GM12878 (cell line): ENCODE data around the gene PLXNC1. TPM values are rescaled to one million over a fixed set of nuclear protein-coding genes. Genes with fewer than 3 reads are reported as not detected.
A peak's percentile ranks its signal among the peaks of the same experiment; 100 is the strongest.

Experiments
- BCL11A ChIP-seq: IDR thresholded peaks from 2 replicates; pipeline ENCODE4 v1.6.1; 2011; ENCODE audit warnings: low read depth, low read length
- CBFB ChIP-seq: IDR thresholded peaks from 2 replicates; pipeline ENCODE4 v1.6.1; 2016; ENCODE audit warnings: antibody characterized with exemption, low read depth
- CBX3 ChIP-seq: fragments of 200-600 bp; sonication (generic); IDR thresholded peaks from 2 replicates; pipeline ENCODE4 v1.6.1; 2016; ENCODE audit warnings: low read depth, borderline replicate concordance
- CBX5 ChIP-seq: sonication (generic); IDR thresholded peaks from 2 replicates; pipeline ENCODE4 v1.6.1; 2016; ENCODE audit warnings: low read depth, moderate library complexity, mild to moderate bottlenecking, inconsistent platforms
- CUX1 ChIP-seq: IDR thresholded peaks from 2 replicates; pipeline ENCODE4 v1.6.1; 2012; ENCODE audit warnings: improper control_type of control experiment, low read depth, low read length; ENCODE audit not compliant: insufficient replicate concordance
- DPF2 ChIP-seq: fragments of 450-650 bp; IDR thresholded peaks from 2 replicates; pipeline ENCODE4 v1.6.1; 2017; ENCODE audit warnings: mild to moderate bottlenecking
- E2F4 ChIP-seq: IDR thresholded peaks from 2 replicates; pipeline ENCODE4 v1.6.1; 2012; ENCODE audit warnings: low read depth, low read length, improper control_type of control experiment
- KDM1A ChIP-seq: fragments of 200-600 bp; sonication (generic); IDR thresholded peaks from 2 replicates; pipeline ENCODE4 v1.6.1; 2016; ENCODE audit warnings: borderline replicate concordance
- NBN ChIP-seq: fragments of 450-650 bp; IDR thresholded peaks from 2 replicates; pipeline ENCODE4 v1.6.1; 2016
- RAD21 ChIP-seq: IDR thresholded peaks from 2 replicates; pipeline ENCODE4 v1.6.1; 2011; ENCODE audit warnings: mild to moderate bottlenecking, low read depth, low read length, moderate library complexity; ENCODE audit not compliant: insufficient read depth
- REST ChIP-seq: IDR thresholded peaks from 2 replicates; pipeline ENCODE4 v1.6.1; 2012; ENCODE audit warnings: mild to moderate bottlenecking, low read depth, low read length
- RFX5 ChIP-seq: IDR thresholded peaks from 2 replicates; pipeline ENCODE4 v1.6.1; 2011; ENCODE audit warnings: low read depth, low read length, improper control_type of control experiment
- SMAD5 ChIP-seq: IDR thresholded peaks from 2 replicates; pipeline ENCODE4 v1.6.1; 2016; ENCODE audit warnings: antibody characterized with exemption, low read depth
- SUPT20H ChIP-seq: IDR thresholded peaks from 2 replicates; pipeline ENCODE4 v1.6.1; 2011; ENCODE audit warnings: low read depth, mild to moderate bottlenecking, low read length, moderate library complexity, borderline replicate concordance; ENCODE audit not compliant: control insufficient read depth
- TAF1 ChIP-seq: IDR thresholded peaks from 2 replicates; pipeline ENCODE4 v1.6.1; 2011; ENCODE audit warnings: mild to moderate bottlenecking, low read depth, low read length, borderline replicate concordance
- TCF12 ChIP-seq: IDR thresholded peaks from 2 replicates; pipeline ENCODE4 v1.6.1; 2011; ENCODE audit warnings: low read depth, mild to moderate bottlenecking, low read length
- TCF3 ChIP-seq: IDR thresholded peaks from 2 replicates; pipeline ENCODE4 v1.6.1; 2012; ENCODE audit warnings: low read depth, mild to moderate bottlenecking, low read length, borderline replicate concordance; ENCODE audit not compliant: insufficient read depth
- ZBED1 ChIP-seq: IDR thresholded peaks from 2 replicates; pipeline ENCODE4 v1.6.1; 2016; ENCODE audit warnings: borderline replicate concordance
- polyA plus RNA-seq, 11 experiments: library from polyadenylated mRNA; depleted of rRNA in 4 of 11; unstranded in 6 of 11; stranded (reverse) in 5 of 11; fragments of >200 nt; fragmentation: Nextera tagmentation in 4 of 11; fragmentation: Illumina TruSeq in 1 of 11; extraction: Ambion mirVana in 4 of 11; extraction: Trizol in 1 of 11; gene quantifications; 1 replicate in 1 of 11; 2 replicates in 10 of 11; pipeline versions ENCODE4 v1.2.1 to v1.2.3, GENCODE V29; 2011 to 2016; ENCODE audit warnings: inconsistent platforms in 2 of 11, missing spikeins in 2 of 11, low read depth in 1 of 11
- total RNA-seq, 4 experiments: library from RNA; depleted of rRNA in 3 of 4; stranded (reverse); fragments of >200 nt in 3 of 4; fragmentation: Illumina TruSeq in 1 of 4; extraction: Trizol in 1 of 4; gene quantifications; 2 replicates each; pipeline versions ENCODE4 v1.2.1 to v1.2.3, GENCODE V29; 2013 to 2021
- TF ChIP-seq, protein P1 (sequence below): IDR thresholded peaks from 2 replicates; pipeline ENCODE4 v1.6.1; 2011; ENCODE audit warnings: borderline replicate concordance, low read depth, mild to moderate bottlenecking, moderate library complexity, low read length; ENCODE audit not compliant: insufficient read depth, poor library complexity, severe bottlenecking

PLXNC1 gene
- total and polyA plus RNA-seq, 10 of the 15 experiments (the other 5 are each of a cell fraction or from before 2014, with no cell fraction given): 5.2 to 41.2 (median 24.6) TPM

DNA sequence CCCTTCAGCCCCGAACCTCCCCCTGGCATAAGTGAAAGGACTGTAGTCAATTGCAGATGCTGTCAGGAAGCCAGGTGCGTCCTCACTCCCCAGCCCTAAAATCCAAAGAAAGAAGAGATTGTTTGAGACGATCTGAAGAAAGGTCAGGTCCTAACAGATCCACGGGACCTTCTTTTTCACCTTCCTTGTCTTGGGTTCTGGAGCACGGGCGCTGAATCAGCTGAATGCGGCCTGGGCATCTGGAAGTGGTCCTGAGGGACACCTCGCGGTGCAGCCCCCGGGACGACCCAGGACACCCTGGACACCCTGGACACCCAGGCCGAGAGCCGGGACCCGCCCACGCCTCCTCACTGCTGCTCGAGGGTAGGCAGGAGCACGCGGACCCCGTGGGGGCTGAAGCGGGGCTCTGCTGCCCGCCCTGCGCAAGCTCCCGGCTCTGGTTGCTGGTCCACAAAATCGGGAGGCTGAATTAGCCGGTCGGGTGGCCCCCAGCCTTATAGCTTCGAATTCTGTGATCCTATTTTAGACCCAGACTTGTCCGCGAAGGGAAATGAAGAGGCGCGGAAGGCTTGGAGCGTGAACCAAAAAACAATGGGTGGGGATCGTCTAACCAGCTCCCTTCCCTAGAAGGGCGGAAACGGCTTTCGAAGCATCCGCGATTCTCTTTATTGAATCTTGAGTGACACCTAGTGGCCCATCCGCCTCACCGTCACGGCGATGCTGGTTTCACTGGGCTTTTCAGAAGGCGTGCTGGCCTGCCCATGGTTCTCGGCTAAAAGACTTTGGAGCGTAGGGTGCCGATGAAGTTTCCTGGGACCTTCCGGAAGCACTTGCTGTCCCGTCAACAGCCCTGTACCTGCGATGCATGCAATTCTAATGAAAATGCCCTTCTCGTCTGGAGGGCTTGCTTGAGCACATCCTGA lies 46.4 kb upstream of the PLXNC1 start (continued):
- no peak for TF ChIP-seq CBX3
- no peak for TF ChIP-seq NBN
- TF ChIP-seq RFX5: no peak
- no peak for TF ChIP-seq REST
- TF ChIP-seq CUX1: no peak
- TF ChIP-seq, protein P1, sequence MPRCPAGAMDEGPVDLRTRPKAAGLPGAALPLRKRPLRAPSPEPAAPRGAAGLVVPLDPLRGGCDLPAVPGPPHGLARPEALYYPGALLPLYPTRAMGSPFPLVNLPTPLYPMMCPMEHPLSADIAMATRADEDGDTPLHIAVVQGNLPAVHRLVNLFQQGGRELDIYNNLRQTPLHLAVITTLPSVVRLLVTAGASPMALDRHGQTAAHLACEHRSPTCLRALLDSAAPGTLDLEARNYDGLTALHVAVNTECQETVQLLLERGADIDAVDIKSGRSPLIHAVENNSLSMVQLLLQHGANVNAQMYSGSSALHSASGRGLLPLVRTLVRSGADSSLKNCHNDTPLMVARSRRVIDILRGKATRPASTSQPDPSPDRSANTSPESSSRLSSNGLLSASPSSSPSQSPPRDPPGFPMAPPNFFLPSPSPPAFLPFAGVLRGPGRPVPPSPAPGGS: no peak
- TF ChIP-seq TCF3: no peak
- TF ChIP-seq DPF2: no peak
- TF ChIP-seq BCL11A: no peak
- TF ChIP-seq SUPT20H: no peak
- TF ChIP-seq CBX5: no peak
- no peak for TF ChIP-seq ZBED1
- TF ChIP-seq CBFB: no peak
- peak; percentile 93 for TF ChIP-seq RAD21
- TF ChIP-seq KDM1A: no peak
- TF ChIP-seq E2F4: peak; percentile 20; the same call in 1 of the 2 replicates
- no peak for TF ChIP-seq TAF1
- no peak for TF ChIP-seq SMAD5
- TF ChIP-seq TCF12: no peak
